ENCODE results near the gene TBC1D22A. TPM values are rescaled to one million over a fixed set of nuclear protein-coding genes. Genes with fewer than 3 reads are reported as not detected.

The TBC1D22A gene
- polyA plus RNA-seq, 1 donor (not counting 4 experiments of a cell fraction or from before 2014, with no cell fraction given) = 20.9 TPM

GRCh38 chr22:46902436-46902835, 140.0 kb downstream of the TBC1D22A start:
- Histone ChIP-seq H3K27me3 (ENCODE audit: control insufficient read depth, extremely low read depth, insufficient read depth, low read length) (no peaks in the 10 kb centered on the region), H3K4me1 (ENCODE audit: control insufficient read depth, extremely low read depth, insufficient read depth, low read length) (no peaks in the 10 kb centered on the region), H3K79me2 (ENCODE audit: control insufficient read depth, insufficient read depth, low read length) (peaks cover 4% of the 10 kb centered on the region), H3K9ac (ENCODE audit: control insufficient read depth, extremely low read depth, insufficient read depth, low read length) (no peak overlapping the region), H3K36me3 (ENCODE audit: control insufficient read depth in 2 of 2, extremely low read depth in 1 of 2, insufficient read depth in 2 of 2, low read length in 2 of 2) (peaks cover 8 to 9% of the 10 kb centered on the region in 2 experiments), H3K9me1 (ENCODE audit: control insufficient read depth, extremely low read depth, insufficient read depth, low read length) (no peaks in the 10 kb centered on the region), H3K4me3 (ENCODE audit: control insufficient read depth in 2 of 3, extremely low read depth in 1 of 3, insufficient read depth in 2 of 3, low read depth in 1 of 3, low read length in 3 of 3) (no peak overlapping the region), H3K4me2 (ENCODE audit: control insufficient read depth, extremely low read depth, insufficient read depth, low read depth, low read length) (no peak overlapping the region), H2AFZ (ENCODE audit: control insufficient read depth, low read length) (no peak overlapping the region), H4K20me1 (ENCODE audit: control insufficient read depth, extremely low read depth, insufficient read depth, low read length) (no peaks in the 10 kb centered on the region), H3K9me3 (ENCODE audit: control insufficient read depth, low read depth, low read length) (no peaks in the 10 kb centered on the region), H3K27ac (ENCODE audit: control insufficient read depth, insufficient read depth, low read length) (no peak overlapping the region)
- dilution Hi-C loops (cut with MboI; ENCODE audit: extremely low pct_ligation_motif_present, low sequenced_read_pairs) = no loop called here
- FAIRE-seq (no peak), DNase-seq (ENCODE audit: low read depth, low spot score) (no peak)
- TF ChIP-seq CTCF (optimal IDR thresholded peaks at IDR 0.05 in 1 of 3, IDR thresholded peaks at IDR 0.05 in 1 of 3, conservative IDR thresholded peaks at IDR 0.05 in 1 of 3; ENCODE audit: extremely low read depth in 1 of 3, insufficient read depth in 2 of 3, low read length in 3 of 3) (no peak), EZH2 (IDR thresholded peaks at IDR 0.05; ENCODE audit: low read length) (no peak)

GRCh38 chr22:46902998-46903916, 140.8 kb downstream of the TBC1D22A start:
- Histone ChIP-seq H2AFZ (ENCODE audit: control insufficient read depth, low read length) (no peak overlapping the region), H3K9me3 (ENCODE audit: control insufficient read depth, low read depth, low read length) (no peaks in the 10 kb centered on the region), H3K4me1 (ENCODE audit: control insufficient read depth, extremely low read depth, insufficient read depth, low read length) (no peaks in the 10 kb centered on the region), H3K79me2 (ENCODE audit: control insufficient read depth, insufficient read depth, low read length) (peaks cover 4% of the 10 kb centered on the region), H4K20me1 (ENCODE audit: control insufficient read depth, extremely low read depth, insufficient read depth, low read length) (no peaks in the 10 kb centered on the region), H3K27me3 (ENCODE audit: control insufficient read depth, extremely low read depth, insufficient read depth, low read length) (no peaks in the 10 kb centered on the region), H3K9me1 (ENCODE audit: control insufficient read depth, extremely low read depth, insufficient read depth, low read length) (no peaks in the 10 kb centered on the region), H3K4me3 (ENCODE audit: control insufficient read depth in 2 of 3, extremely low read depth in 1 of 3, insufficient read depth in 2 of 3, low read depth in 1 of 3, low read length in 3 of 3) (no peak overlapping the region), H3K4me2 (ENCODE audit: control insufficient read depth, extremely low read depth, insufficient read depth, low read depth, low read length) (no peak overlapping the region), H3K27ac (ENCODE audit: control insufficient read depth, insufficient read depth, low read length) (no peak overlapping the region), H3K9ac (ENCODE audit: control insufficient read depth, extremely low read depth, insufficient read depth, low read length) (no peak overlapping the region), H3K36me3 (ENCODE audit: control insufficient read depth in 2 of 2, extremely low read depth in 1 of 2, insufficient read depth in 2 of 2, low read length in 2 of 2) (peaks cover 8 to 9% of the 10 kb centered on the region in 2 experiments)
- TF ChIP-seq CTCF (optimal IDR thresholded peaks at IDR 0.05 in 1 of 3, IDR thresholded peaks at IDR 0.05 in 1 of 3, conservative IDR thresholded peaks at IDR 0.05 in 1 of 3; ENCODE audit: extremely low read depth in 1 of 3, insufficient read depth in 2 of 3, low read length in 3 of 3) (no peak), EZH2 (IDR thresholded peaks at IDR 0.05; ENCODE audit: low read length) (no peak)
- FAIRE-seq (no peak), DNase-seq (ENCODE audit: low read depth, low spot score) (no peak)
- dilution Hi-C loops (cut with MboI; ENCODE audit: extremely low pct_ligation_motif_present, low sequenced_read_pairs) = no loop called here

All from keratinocyte (primary cell).